GM18909 (cell line): Measurements from ENCODE around the gene MTA1.

Experiments used
- ATAC-seq: cut with Tn5 transposase; IDR thresholded peaks from one replicate; pipeline ENCODE4 v1.9.1; 2021; ENCODE audit warnings: mild to moderate bottlenecking; ENCODE audit not compliant: unreplicated experiment, poor library complexity

The MTA1 gene

GRCh38 chr14:105421723-105422615 lies 2.3 kb downstream of the MTA1 start:
- no peak for ATAC-seq

- no peak for ATAC-seq
These were observed 3.3 kb downstream of the MTA1 start for GRCh38 chr14:105422695-105423487.

GRCh38 chr14:105423488-105424195 lies 4.0 kb downstream of the MTA1 start:
- no peak for ATAC-seq

- ATAC-seq = no peak
These were observed 5.2 kb downstream of the MTA1 start for GRCh38 chr14:105424861-105425260.

GRCh38 chr14:105425823-105426247 lies 6.2 kb downstream of the MTA1 start:
- ATAC-seq = no peak

GRCh38 chr14:105426416-105427130 lies 6.9 kb downstream of the MTA1 start:
- ATAC-seq = no peak

GRCh38 chr14:105427412-105427811 lies 7.8 kb downstream of the MTA1 start:
- no peak for ATAC-seq

GRCh38 chr14:105427936-105428485 lies 8.4 kb downstream of the MTA1 start:
- no peak for ATAC-seq

- no peak for ATAC-seq
These were observed 10.4 kb downstream of the MTA1 start for GRCh38 chr14:105430042-105430441.

GRCh38 chr14:105430565-105430964 lies 10.9 kb downstream of the MTA1 start:
- ATAC-seq = no peak

- ATAC-seq = no peak
These were observed 11.6 kb downstream of the MTA1 start for GRCh38 chr14:105431256-105431655.

GRCh38 chr14:105432657-105433056 lies 13.0 kb downstream of the MTA1 start:
- ATAC-seq = no peak

- no peak for ATAC-seq
These were observed 13.6 kb downstream of the MTA1 start for GRCh38 chr14:105433161-105433605.

- no peak for ATAC-seq
These were observed 16.8 kb downstream of the MTA1 start for GRCh38 chr14:105436402-105436801.

GRCh38 chr14:105436891-105437722 lies 17.5 kb downstream of the MTA1 start:
- no peak for ATAC-seq

- ATAC-seq = no peak
These were observed 18.3 kb downstream of the MTA1 start for GRCh38 chr14:105437723-105438500.

- no peak for ATAC-seq
These were observed 19.6 kb downstream of the MTA1 start for GRCh38 chr14:105439179-105439578.
